Measurements from ENCODE around the gene NPC1.

NPC1 gene

GRCh38 chr18:23484561-23485182 is 101.6 kb downstream of the NPC1 start:
- peak; percentile 45 for DNase-seq (ENCODE audit: low spot score)

Measured in D341Med (cell line).